Measurements from ENCODE around the gene G2E3.

GRCh38 chr14:30559638-30560091, 707 bp downstream of the G2E3 start:
- no peak for TF ChIP-seq CTCF (IDR thresholded peaks at IDR 0.05; ENCODE audit: borderline replicate concordance, extremely low read depth, low read length, poor library complexity, severe bottlenecking)
- TF ChIP-seq EZH2 (IDR thresholded peaks at IDR 0.05; ENCODE audit: borderline replicate concordance, low read depth, low read length, severe bottlenecking) = no peak
